LNCAP (cell line): ENCODE measurements around the gene MAP3K13.

Experiments used
- TF ChIP-seq, protein P1 (sequence below): fragments of 450-650 bp; IDR thresholded peaks from 2 replicates; pipeline ENCODE4 v1.5.1; 2017; ENCODE audit warnings: mild to moderate bottlenecking

MAP3K13 gene

DNA sequence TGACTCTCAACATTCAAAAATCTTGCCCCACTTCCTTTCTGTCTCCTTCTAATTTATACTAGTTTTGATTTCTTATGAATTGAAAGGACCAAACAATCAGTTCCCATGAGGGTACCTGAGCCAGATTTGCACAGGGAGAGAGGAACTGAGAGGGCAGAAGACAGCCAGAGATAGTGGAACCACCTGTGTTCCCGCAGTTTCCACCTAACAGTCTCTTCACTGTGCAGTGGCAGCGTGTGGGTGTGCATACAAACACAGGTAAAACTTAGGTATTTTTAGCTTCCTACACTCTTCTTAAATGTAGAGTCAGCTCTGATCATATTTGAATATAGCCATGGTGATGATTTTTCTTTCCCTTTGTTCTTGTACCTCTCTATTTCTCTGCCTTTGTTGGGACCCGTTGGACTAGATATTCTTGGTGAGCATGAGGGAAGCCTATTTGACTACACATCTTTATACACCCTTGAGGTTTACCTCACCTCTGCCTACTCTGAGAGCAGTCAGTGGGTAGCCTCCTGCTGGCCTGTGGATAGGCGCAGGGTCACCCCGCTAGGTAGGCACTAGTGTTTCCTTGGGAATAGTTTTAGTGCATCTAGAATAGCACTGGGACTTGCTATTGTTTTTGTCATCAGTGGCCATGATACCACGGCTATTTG is 58.8 kb downstream of the MAP3K13 start:
- TF ChIP-seq, protein P1, sequence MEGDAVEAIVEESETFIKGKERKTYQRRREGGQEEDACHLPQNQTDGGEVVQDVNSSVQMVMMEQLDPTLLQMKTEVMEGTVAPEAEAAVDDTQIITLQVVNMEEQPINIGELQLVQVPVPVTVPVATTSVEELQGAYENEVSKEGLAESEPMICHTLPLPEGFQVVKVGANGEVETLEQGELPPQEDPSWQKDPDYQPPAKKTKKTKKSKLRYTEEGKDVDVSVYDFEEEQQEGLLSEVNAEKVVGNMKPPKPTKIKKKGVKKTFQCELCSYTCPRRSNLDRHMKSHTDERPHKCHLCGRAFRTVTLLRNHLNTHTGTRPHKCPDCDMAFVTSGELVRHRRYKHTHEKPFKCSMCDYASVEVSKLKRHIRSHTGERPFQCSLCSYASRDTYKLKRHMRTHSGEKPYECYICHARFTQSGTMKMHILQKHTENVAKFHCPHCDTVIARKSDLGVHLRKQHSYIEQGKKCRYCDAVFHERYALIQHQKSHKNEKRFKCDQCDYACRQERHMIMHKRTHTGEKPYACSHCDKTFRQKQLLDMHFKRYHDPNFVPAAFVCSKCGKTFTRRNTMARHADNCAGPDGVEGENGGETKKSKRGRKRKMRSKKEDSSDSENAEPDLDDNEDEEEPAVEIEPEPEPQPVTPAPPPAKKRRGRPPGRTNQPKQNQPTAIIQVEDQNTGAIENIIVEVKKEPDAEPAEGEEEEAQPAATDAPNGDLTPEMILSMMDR, result no peak

DNA sequence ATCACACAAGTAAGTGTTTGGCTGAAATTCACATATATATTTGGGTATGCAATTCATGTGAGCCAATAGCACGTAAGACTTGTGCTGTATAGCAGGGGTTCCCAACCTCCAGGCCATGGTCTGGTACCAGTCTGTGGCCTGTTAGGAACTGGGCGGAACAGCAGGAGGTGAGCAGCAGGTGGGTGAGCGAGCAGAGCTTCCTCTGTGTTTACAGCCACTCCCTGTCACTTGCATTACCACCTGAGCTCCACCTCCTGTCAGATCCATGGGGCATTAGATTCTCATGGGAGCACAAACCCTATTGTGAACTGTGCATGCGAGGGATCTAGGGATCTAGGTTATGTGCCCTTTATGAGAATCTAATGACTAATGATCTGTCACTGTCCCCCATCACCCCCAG is 59.7 kb downstream of the MAP3K13 start:
- TF ChIP-seq, protein P1, result no peak

DNA sequence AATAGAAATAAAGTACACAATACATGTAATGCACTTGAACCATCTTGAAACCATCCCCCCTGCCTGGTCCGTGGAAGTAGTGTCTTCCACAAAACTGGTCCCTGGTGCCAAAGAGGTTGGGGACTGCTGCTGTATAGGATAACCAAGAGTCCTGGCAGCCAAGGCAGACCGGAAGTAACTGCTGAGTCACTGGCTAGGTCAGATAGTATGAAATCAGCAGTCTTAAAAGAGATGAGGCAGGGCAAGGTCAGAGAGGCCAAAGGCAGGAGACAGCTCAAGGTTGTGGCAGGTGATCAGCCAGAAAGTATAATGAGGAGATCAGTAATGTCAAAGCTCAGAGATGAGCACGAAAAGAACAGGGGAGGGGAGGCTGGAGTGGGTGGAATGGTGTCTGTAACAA is 60.2 kb downstream of the MAP3K13 start:
- TF ChIP-seq, protein P1, result no peak

DNA sequence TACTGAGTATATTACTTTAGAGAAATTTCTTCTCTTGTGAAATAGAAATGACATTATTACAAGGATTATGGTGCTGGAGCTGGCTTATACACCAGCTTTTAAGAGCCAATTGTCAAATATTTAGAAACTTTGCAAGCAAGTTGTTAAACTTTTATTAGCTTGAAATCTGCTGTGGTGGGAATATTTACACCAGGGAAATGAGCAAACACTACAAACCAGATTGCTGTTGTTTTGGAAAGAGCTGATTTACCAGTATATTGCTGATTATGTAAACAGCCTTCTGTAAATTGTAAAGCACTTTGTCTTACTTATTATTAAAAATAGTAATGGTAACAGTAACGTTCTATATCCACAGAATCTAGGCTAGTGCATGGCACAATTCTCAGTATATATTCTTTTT is 61.5 kb downstream of the MAP3K13 start:
- TF ChIP-seq, protein P1, result no peak

DNA sequence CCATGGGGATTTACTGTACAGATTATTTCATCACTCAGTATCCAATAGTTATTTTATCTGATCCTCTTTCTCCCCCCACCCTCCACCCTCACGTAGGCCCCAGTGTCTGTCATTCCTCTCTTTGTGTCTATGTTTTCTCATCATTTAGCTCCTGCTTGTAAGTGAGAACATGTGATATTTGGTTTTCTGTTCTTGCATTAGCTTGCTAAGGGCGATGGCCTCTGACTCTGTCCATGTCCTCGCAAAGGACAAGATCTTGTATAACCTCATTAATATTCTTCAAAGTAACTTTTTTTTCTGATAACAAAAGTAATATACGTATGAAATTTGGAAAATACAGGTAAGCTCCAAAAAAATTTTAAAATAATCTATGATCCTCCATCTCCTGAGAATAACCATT is 67.4 kb downstream of the MAP3K13 start:
- TF ChIP-seq, protein P1, result no peak

DNA sequence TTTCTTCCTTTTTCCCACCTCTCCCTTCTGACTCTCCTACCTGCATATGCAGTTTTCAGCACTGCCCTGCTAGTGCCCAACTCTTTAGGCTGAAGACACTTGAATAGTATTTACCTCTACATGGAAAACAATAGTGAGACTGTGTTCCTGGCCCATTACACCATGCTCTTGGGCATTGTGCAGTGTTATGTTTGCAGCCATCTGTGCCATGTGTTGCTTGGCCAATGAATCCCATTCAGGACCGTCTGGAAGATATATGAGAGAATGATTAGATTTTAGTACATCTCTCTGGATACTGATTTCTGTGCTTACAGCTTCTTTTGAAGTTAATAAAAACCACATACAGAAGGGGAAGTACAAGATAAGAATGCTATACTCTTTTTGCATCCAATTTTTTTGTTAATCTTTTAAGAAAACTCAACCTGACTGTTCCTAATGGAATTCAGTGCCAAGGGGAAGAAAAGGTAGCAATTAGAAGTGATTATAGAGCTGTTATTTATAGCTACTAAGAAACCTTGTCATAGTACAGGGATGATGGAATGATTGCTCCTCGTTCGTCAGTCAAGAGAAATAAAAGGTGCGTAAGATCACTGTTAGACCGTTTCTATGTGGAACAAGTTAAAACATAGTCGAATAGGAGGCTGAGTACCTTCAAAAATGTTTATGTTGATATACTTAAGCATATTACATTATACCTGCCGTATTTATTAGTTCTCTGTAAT is 77.0 kb downstream of the MAP3K13 start:
- TF ChIP-seq, protein P1, result no peak

DNA sequence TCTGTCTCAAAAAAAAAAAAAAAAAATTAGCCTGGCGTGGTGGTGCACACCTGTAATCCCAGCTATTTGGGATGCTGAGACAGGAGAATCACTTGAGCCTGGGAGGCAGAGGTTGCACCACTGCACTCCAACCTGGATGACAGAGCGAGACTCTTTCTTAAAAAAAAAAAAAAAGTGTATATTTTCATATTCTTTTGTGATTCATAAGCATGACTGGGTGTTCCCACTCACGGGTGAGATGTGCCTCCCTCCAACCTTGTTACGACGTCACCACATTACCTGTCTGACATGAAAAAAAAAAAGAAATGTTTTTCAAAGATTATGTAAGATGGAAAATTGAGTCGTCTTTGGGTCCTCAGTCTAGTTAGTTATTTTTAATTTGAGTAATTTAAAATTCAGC is 79.1 kb downstream of the MAP3K13 start:
- TF ChIP-seq, protein P1, result no peak
